Measurements from ENCODE around the gene SHF.

SHF gene

DNA sequence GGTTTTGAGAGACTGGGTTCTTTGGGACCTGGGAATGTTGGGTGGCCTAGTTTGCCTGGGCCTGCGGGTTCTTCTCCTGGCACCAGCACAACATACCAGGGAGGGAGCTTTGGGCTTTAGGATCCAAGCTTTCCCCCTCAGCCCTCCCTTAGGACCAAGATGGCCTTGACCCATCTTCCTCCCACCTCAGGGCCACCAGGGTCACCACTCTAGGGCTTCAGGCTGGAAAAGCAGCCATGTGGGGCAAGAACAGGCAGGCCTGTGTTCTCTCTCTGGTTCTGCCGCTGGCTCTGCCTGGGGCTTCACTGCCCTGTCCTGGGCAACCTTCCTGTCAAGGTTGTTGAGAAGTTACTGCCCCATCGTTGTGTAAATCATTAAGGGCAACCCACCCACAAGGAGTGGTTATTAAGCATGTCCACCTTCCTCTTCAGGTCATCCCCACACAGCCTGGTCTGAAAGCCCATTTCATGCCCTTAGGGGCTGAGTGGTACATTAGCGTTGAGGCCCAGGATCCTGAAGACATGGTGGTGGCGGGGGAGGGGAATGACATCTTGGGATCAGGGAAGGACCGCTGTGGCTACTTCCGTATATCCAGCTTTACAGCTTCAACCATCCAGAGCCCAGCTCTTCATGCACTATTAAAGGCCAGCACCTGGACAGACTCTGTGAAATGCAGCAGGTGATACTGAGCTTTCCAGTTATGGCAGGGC lies 57.3 kb downstream of the SHF start:
- no peak for DNase-seq (ENCODE audit: extremely low read depth in 1 of 2, low read depth in 1 of 2)

- no peak for DNase-seq (ENCODE audit: extremely low read depth in 1 of 2, low read depth in 1 of 2)
Measured at GRCh38 chr15:45129651-45130129, 58.1 kb downstream of the SHF start, which contains the start of the genes DUOX1 and DUOXA1. TSS of gene DUOX1 (plus strand) at chr15:45129994. CDS start at chr15:45131967, 1,973 bp downstream. TSS of gene DUOXA1 (minus strand) at chr15:45129879. CDS start at chr15:45123014, 6,865 bp downstream.

- DNase-seq (ENCODE audit: extremely low read depth in 1 of 2, low read depth in 1 of 2): no peak
Measured at GRCh38 chr15:45128971-45129639, 58.7 kb downstream of the SHF start.

- DNase-seq (ENCODE audit: extremely low read depth in 1 of 2, low read depth in 1 of 2): no peak
Measured at GRCh38 chr15:45126535-45127158, 61.1 kb downstream of the SHF start.

DNA sequence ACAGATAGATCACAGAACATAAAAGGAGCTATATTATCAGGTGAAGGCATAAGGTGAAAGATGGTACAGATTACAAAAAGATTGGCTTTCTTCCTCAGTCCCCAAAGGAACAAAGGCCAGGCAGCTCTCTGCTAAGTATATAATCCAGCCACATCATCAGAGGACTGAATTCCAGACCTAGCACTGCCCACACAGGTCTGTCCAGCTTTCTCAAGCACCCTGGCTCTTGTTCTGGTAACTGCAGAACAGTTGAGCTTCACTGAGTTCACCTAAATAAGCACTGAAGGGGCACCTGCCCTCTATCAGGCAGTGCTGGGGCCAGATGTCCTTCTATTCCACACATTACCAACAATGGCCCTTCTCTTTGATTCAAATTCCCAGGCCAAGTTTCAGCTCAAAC lies 64.4 kb downstream of the SHF start:
- no peak for DNase-seq (ENCODE audit: extremely low read depth in 1 of 2, low read depth in 1 of 2)

DNA sequence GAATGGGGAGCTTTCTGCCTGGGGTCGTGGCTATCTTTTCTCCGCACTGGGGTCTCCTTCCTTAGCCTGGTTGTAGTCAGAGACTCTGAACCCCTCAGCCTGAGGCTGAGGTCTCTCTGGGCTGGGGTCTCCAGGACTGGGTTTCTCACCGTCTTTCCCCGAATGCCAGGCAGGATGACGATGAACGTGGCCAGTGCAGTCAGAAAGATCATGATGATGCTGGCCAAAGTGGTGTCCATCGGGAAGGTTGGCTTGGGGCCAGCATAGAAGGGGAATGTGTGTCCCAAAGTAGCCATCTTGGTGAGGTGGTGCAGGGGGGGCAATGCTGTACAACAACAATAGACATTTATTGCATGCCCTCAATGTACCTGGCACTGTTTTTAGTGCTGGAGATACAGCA lies 65.0 kb downstream of the SHF start:
- DNase-seq (ENCODE audit: extremely low read depth in 1 of 2, low read depth in 1 of 2): no peak

- DNase-seq (ENCODE audit: extremely low read depth in 1 of 2, low read depth in 1 of 2): no peak
Measured at GRCh38 chr15:45121706-45122417, 65.9 kb downstream of the SHF start.

DNA sequence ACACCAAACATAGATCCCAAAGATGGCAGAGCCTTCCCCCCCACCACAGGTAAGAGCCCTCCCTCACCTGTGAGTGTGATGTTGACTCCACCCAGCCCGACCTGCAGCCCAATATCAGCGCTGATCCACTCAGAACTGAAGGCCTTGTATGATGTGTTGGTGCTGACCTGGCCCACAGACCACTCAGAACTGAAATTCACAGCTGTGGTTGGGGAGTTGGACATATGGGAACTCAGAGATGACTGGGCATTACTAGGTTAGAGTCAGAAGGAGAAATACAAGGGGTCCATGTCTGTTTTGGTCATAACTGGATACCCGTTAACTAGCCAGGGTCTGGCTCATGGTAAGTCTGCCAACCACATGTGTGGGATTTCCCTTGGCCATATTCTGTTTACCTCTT lies 66.7 kb downstream of the SHF start:
- no peak for DNase-seq (ENCODE audit: extremely low read depth in 1 of 2, low read depth in 1 of 2)

DNA sequence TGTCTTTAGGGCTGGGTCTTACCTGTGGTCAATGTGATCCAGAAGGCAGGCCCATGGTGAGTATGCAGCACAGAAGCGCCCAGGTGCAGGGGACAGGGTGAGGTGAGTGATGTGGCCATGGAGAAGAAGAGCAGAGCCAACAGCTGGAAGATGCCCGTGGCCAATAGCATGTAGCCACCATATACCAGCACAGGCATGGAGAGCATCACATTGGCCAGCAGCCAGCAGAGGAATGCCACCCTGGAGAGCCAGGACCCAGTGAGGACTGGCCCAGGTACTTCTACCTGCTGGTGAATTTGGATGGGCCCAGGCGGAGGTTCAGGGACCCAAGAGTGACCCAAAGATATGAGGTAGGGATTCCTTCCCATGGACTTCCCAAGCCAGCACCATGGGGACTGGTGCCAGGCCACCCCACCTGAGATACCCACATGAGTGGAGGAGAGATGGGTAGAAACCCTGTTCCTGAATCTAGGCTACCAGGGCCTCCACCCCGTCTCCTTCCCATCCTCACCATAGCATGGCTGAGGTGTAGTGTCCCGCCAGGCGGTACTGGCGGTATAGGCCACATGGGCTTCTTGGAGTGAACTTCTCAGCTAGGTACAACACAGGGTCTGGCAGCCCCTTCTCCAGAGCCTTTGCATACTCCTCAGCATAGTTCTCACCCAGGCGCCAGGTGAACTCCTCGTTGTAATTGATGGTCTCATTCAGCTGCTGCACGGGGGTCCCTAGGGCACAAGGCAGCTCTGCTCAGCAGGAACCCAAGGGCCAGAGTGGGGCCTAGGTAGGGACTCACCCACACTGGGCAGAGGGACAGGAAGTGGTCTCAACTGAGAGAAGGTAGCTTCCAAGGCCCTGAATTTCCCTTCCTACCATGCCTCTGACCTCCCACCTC lies 67.4 kb downstream of the SHF start:
- DNase-seq (ENCODE audit: extremely low read depth in 1 of 2, low read depth in 1 of 2): no peak

DNA sequence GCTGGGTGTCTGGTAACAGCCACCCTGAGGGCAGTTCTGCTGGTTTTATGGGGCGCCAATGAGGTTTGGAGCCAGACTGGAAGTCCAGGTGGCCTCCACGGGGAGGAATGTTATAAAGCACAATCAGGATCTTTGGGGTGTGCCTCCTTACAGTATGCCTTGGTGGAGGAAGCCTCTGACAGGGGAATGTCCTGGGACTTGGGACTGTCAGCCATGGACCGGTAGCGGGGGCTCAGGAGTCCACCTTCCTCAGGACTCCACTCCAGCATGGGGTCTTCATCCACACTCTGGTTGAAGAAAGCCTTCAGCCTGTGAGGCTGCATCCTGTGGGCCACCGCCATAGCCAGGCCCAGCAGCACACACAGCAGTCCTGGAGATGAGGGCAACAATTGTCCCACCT lies 68.8 kb downstream of the SHF start:
- DNase-seq (ENCODE audit: extremely low read depth in 1 of 2, low read depth in 1 of 2): no peak

DNA sequence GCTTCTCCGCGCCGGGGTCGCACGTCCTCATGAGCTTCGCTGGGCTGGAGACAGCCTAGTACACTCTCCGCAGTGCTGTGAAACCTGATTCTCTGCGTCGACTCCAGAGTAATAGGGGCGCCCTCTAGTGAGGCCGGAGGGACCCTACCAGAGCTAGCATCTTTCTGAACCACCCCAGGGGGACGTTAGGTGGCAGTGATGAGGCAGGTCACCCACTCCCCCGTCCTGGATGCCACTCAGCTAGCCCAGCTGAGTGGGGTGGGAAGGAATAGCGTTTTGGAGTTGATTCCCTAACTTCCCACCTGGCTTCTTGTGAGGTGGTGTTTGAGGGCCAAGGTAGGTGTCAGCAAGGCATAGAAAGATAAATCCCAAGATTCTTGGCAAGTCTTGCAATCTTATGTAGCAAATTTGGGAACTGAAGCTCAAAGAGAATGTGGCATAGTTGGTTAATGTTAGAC lies 69.6 kb downstream of the SHF start:
- DNase-seq (ENCODE audit: extremely low read depth in 1 of 2, low read depth in 1 of 2): peak; percentile 64 to 70

DNA sequence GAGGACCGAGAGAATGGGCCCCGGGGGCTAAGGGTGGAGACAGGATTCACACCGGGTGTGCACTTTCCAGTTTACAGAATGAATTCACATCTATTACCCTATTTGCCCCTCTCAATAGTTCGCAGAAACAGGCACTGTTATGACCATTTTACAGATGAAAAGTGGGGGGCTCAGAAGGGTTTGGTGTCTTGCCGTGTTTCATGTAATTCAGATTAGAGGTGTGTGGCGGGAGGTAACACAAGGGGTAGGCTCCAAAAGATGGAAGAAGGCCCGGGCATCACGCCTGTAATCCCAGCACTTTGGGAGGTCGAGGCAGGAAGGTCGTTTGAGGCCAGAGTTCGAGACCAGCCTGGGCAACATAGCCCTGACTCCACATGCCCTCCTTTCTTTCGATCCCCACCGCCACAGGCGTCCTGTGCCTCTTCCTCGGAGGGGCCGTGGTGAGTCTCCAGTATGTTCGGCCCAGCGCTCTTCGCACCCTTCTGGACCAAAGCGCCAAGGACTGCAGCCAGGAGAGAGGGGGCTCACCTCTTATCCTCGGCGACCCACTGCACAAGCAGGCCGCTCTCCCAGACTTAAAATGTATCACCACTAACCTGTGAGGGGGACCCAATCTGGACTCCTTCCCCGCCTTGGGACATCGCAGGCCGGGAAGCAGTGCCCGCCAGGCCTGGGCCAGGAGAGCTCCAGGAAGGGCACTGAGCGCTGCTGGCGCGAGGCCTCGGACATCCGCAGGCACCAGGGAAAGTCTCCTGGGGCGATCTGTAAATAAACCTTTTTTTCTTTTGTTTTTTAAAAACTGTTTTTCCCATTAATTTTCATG lies 70.2 kb downstream of the SHF start:
- DNase-seq (ENCODE audit: extremely low read depth in 1 of 2, low read depth in 1 of 2): no peak
